ENCODE data around the gene NPHP4. TPM values are rescaled to one million over a fixed set of nuclear protein-coding genes. Genes with fewer than 3 reads are reported as not detected.

NPHP4 gene
- total RNA-seq, 1 experiment from 2014 or later, result 20.0 TPM

- peaks cover 17 to 21% of the 10 kb centered on the region in 2 experiments for H3K4me1 ChIP-seq (ENCODE audit: control insufficient read depth in 1 of 2, insufficient read depth in 2 of 2, low read length in 2 of 2)
- H3K4me2 ChIP-seq (ENCODE audit: low read length), result peak overlapping the region; percentile 100
- no peaks in the 10 kb centered on the region for H3K36me3 ChIP-seq (ENCODE audit: control insufficient read depth in 1 of 2, insufficient read depth in 2 of 2, low read length in 2 of 2)
- POLR2A ChIA-PET, result no interaction called here
- CTCF ChIA-PET, result interaction anchor here (1.2 kb wide), 1 partner anchor 10 kb away, joined by 3 read pairs; no protein-coding TSS in a partner anchor
- H3K9me3 ChIP-seq (ENCODE audit: control insufficient read depth in 1 of 2, insufficient read depth in 1 of 2, low read depth in 1 of 2, low read length in 2 of 2), result no peaks in the 10 kb centered on the region
- TF ChIP-seq TCF7L2 (IDR thresholded peaks at IDR 0.05; ENCODE audit: borderline replicate concordance, extremely low read depth, insufficient read depth, insufficient read length), result no peak
- no peak for TF ChIP-seq CTCF (IDR thresholded peaks at IDR 0.05 in 2 of 3, conservative IDR thresholded peaks at IDR 0.05 in 1 of 3; ENCODE audit: borderline replicate concordance in 1 of 3, insufficient read depth in 1 of 3, low read depth in 2 of 3, low read length in 2 of 3)
- no peak for TF ChIP-seq ZBTB33 (IDR thresholded peaks at IDR 0.05; ENCODE audit: extremely low read depth, insufficient replicate concordance, low read length)
- no peak for TF ChIP-seq YY1 (IDR thresholded peaks at IDR 0.05; ENCODE audit: extremely low read depth, insufficient replicate concordance, low read depth, low read length)
- no peak for TF ChIP-seq ZFX (IDR thresholded peaks at IDR 0.05)
- TF ChIP-seq SIN3A (IDR thresholded peaks at IDR 0.05; ENCODE audit: low read depth), result no peak
- TF ChIP-seq ATF3 (IDR thresholded peaks at IDR 0.05), result no peak
- TF ChIP-seq MAX (IDR thresholded peaks at IDR 0.05), result no peak
- no peak for TF ChIP-seq SP1 (IDR thresholded peaks at IDR 0.05; ENCODE audit: low read depth)
- no peak for TF ChIP-seq REST (IDR thresholded peaks at IDR 0.05; ENCODE audit: low read depth)
- TF ChIP-seq EZH2 (IDR thresholded peaks at IDR 0.05), result no peak
- no peak for TF ChIP-seq POLR2A (IDR thresholded peaks at IDR 0.05; ENCODE audit: borderline replicate concordance, extremely low read depth, insufficient read depth, insufficient read length)
- no peak for TF ChIP-seq FOSL1 (IDR thresholded peaks at IDR 0.05; ENCODE audit: low read depth)
- TF ChIP-seq SRF (IDR thresholded peaks at IDR 0.05; ENCODE audit: low read depth), result no peak
- no peak for TF ChIP-seq CEBPB (IDR thresholded peaks at IDR 0.05; ENCODE audit: low read depth)
- no peak for TF ChIP-seq JUND (IDR thresholded peaks at IDR 0.05)
- intact Hi-C loops (cut with micrococcal nuclease), result no loop called here
- DNase-seq (ENCODE audit: low read depth, low spot score), result no peak
- peak overlapping the region; percentile 13; the same call in 1 of the 2 replicates for H3K27ac ChIP-seq (ENCODE audit: low read depth, low read length)
- H3K27me3 ChIP-seq (ENCODE audit: insufficient read depth, low read length), result no peaks in the 10 kb centered on the region
- no peak overlapping the region for H2AFZ ChIP-seq (ENCODE audit: low read depth, low read length, poor library complexity, severe bottlenecking)
- RAD21 ChIA-PET (ENCODE audit: low non-redundant PET in 1 of 2, low total read pairs in 2 of 2, uncharacterized antibody in 2 of 2, unreplicated experiment in 2 of 2), result no interaction called here
- no peak for ATAC-seq
- H4K20me1 ChIP-seq (ENCODE audit: insufficient read depth), result no peaks in the 10 kb centered on the region
- H3K9me2 ChIP-seq (ENCODE audit: insufficient read depth), result no peaks in the 10 kb centered on the region
- peaks cover 8% of the 10 kb centered on the region; the same call in 1 of the 2 replicates for H3K79me2 ChIP-seq (ENCODE audit: insufficient read depth, low read length)
- BruUV-seq (replicated peaks), result TSS peak; percentile 53
- peak overlapping the region; percentile 88 for H3K9ac ChIP-seq (ENCODE audit: low read length)
- peak overlapping the region; percentile 73 to 85 for H3K4me3 ChIP-seq (replicated peaks in 1 of 2; ENCODE audit: low read depth in 1 of 2, low read length in 2 of 2)
These were observed 1.3 kb downstream of the NPHP4 start for GRCh38 chr1:5990913-5991312.
